GM18502 (cell line): ENCODE measurements around the gene GLE1.
A peak's percentile ranks its signal among the peaks of the same experiment; 100 is the strongest.

Experiments used
- ATAC-seq: cut with Tn5 transposase; IDR thresholded peaks from one replicate; pipeline ENCODE4 v1.9.1; 2021; ENCODE audit warnings: mild to moderate bottlenecking; ENCODE audit not compliant: unreplicated experiment, poor library complexity

The GLE1 gene, protein sequence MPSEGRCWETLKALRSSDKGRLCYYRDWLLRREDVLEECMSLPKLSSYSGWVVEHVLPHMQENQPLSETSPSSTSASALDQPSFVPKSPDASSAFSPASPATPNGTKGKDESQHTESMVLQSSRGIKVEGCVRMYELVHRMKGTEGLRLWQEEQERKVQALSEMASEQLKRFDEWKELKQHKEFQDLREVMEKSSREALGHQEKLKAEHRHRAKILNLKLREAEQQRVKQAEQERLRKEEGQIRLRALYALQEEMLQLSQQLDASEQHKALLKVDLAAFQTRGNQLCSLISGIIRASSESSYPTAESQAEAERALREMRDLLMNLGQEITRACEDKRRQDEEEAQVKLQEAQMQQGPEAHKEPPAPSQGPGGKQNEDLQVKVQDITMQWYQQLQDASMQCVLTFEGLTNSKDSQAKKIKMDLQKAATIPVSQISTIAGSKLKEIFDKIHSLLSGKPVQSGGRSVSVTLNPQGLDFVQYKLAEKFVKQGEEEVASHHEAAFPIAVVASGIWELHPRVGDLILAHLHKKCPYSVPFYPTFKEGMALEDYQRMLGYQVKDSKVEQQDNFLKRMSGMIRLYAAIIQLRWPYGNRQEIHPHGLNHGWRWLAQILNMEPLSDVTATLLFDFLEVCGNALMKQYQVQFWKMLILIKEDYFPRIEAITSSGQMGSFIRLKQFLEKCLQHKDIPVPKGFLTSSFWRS

DNA sequence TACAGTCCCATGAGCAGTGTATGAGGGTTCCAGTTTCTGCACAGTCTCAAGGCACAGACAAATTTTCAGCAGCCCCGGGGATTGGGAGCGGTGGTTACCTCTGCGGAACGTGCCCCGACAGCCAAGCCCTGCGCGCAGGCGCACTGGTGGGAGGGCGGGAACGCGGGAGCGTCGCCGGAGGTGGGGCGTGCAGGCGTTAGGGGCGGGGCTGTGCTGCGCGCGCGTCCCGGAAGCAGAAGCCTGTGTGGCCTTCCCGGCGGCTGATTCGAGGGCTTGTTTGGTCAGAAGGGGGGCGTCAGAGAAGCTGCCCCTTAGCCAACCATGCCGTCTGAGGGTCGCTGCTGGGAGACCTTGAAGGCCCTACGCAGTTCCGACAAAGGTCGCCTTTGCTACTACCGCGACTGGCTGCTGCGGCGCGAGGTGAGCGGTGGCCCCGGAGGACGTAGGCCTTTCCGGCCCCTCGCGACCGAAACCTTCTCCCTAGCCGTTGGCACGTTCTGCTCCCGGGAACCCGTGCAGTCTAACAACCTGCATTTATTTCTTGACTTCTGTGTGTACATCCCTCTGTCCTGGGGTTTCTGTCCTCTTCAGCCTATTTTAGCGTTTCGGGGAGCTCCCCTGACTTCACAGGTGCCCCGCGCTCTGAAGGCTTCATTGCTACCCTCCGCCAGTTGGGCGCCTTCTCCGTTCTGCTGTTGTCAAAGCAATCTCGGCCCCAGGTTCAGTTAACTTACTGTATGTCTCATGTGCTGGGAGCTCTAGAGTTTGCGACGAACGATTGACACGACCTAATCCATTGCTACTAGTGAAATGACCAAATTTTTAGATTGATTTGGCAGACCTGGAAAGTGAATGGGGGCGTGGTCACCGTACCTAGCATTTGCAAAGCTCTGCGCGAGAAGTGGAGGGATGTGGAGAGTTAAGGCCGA, at the start of gene GLE1:
Gene GLE1 (plus strand): TSS at position 235 of the 929 bp plus-strand sequence. CDS start 87 bp downstream, at position 322.
- peak; percentile 89 for ATAC-seq

DNA sequence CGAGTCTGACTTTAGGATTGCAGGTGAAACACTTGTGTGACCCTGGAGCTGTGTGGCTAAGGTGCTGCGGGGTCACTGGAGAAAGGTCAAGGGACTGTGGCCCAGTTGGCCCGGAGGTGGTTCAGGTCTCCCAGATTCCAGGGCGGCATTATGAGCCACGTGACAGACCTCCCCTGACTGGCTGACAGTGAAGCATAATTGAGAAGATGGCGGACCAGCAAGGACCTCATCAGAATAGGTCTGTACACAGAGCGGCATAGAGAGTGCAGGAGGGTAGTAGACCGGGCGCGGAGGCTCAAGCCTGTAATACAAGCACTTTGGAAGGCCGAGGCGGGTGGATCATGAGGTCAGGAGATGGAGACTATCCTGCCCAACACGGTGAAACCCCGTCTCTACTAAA, 49.5 kb upstream of the GLE1 start:
- ATAC-seq, result no peak

DNA sequence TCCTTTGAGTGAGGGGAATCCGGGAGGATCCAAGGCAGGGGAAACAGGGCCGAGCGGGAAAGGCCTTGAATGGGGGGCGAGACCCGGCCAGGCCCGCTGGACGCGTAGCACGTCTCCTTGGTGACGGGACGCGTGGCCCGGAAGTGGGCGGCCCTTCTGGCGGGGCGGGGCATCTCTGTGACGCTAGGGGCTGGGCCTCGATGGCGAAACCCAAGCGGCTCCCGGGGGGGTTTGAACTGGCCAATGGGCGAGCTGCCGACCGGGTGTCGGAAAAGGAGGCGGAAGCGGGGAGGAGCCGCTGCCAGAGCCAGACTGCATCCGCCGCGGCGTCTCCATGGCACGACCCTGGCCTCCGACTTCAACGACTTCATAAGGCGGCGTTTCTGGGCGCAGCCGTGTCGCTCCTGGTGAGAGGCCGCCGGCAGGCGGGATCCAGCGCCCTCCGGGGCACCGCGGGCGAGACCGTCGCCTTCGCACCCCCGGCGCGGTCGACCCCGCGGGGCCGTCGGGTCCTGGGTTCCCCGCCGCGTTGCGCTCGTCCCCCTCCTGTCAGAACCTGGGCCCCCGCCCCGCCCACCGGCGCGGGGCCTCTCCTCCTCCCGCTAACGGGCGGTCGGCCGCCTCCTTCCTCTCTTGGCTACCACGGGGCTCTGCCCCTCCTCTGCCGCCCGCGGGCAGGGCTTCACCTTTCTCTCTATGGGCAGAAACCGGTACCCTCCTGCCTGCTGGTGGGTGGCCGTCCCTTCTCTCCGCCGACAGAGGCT, 48.5 kb upstream of the GLE1 start, which contains the start of gene ODF2:
Gene ODF2 (plus strand): TSS at position 158 of the 764 bp plus-strand sequence. CDS start 86 bp downstream, at position 244.
- peak; percentile 81 for ATAC-seq

DNA sequence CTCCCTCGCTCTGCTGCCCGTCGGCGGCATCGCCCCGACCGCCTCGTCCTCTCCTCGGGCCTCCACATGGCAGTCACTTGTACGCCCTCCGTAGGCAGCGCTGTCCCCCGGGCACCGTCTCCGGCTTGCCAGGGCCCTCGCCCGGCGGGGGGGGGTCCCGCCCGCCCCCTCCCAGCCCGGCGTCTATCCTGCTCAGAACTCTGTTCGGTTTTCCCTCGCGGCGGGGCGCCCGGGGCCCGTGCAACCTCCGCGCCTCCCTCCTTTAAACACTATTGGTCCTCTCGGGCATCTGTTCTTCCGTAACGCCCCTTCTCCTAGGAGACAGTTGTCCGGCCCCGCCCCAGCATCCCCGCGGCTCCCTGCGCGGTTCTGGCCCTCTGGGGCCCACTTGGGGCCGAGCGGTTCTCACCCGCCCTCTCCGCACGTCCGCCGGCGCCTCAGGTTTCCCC, 47.9 kb upstream of the GLE1 start:
- ATAC-seq, result peak; percentile 55

DNA sequence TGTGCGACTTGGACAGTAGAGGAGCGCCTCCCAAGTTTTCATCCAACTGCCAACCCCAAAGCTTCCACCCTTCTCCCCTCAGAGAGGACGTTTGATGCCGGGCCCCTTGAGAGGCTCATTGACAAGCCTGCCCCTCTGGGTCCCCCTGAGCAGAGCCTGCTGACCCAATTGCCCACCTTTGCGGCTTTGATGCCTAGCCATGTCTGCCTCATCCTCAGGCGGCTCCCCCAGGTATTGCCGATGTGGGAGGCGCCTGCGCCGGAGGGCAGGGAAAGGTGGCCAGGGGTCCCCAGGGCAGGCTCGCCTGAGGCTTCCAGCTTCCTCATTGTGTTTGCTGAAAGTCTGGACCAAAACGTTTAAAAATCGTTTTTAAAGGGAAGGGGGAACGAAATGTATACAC, 47.3 kb upstream of the GLE1 start:
- no peak for ATAC-seq

DNA sequence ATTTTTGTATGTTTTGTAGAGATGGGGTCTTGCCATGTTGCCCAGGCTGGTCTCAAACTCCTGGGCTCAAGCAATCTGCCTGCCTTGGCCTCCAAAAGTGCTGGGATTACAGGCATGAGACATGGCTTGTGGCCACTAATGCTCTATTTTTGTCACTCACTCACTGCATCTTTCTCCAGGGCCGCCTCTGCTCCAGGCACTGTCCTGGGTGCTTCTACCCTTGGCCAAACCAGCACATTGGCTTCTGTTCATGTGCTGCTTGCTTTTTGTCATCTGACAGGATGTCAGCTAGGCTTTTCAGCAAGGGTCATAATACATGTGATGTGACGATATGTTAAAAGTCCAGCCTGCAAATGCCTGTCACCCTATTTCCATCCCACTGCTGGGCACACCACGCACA, 45.5 kb upstream of the GLE1 start:
- no peak for ATAC-seq

DNA sequence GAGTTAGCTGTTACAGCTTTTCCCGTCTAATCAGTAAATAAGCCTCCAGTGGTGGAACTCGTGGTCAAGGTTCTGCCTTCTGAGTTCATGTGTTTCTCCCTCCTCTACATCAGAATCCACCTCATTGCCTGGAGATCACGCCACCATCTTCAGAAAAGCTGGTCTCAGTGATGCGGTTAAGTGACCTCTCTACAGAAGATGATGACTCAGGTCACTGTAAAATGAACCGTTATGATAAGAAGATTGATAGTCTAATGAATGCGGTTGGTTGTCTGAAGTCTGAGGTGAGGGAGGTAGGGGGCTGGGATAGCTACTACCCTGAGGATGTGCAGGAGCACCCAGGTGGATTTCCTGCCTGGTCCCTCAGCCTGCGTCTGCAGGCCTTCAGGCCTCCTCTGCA, 35.4 kb upstream of the GLE1 start:
- ATAC-seq, result no peak

DNA sequence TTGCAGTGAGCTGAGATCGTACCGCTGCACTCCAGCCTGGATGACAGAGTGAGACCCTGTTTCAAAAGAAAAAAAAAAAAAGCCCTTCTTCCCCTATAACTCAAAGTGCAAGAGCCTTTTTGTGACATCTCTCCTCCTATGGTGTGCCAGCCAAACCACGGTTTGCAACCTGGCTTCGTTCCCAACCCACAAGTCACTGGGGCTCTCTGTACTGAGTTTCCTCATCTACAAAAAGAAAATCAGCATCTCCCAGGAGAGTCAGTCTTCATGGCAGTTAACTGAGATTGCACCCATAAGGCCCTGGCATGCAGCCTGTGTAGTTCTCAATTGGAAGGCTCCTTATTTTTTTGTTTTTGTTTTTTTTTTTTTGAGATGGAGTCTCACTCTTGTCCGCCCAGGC, 34.0 kb upstream of the GLE1 start:
- no peak for ATAC-seq

DNA sequence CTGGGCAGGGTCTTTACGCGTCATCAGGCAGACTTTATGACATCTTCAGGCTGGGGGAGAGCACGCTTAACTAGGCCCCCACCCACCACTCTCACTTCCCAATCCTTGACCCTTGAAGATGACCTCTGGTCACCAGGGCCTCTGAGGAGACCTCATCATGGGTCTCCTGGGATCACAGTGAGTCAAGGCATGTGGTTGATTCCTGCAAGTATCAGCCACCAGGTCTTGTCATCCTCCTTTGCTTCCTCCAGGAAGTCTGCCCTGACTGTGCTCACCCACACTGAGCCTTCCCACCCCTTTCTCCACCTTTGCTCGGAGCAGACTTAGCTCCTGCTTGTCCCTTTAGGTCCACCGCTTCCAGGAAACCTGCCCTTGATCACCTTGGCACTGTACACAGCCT, 31.4 kb upstream of the GLE1 start:
- no peak for ATAC-seq

DNA sequence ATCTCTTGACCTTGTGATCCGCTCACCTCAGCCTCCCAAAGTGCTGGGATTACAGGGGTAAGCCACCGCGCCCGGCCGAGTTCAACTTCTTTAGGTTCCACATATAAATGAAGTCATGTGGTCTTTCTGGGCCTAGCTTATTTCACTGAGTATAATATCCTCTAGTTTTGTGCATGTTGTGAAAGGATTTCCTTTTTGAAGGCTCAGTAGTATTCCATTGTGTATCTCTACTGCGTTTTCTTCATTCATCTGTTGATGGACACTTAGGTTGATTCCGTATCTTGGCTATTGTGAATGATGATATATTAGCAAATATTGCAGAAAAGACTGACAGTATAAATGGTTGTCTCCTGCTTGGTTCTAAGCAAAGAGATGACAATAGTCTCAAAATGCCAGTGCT, 28.7 kb upstream of the GLE1 start:
- ATAC-seq, result no peak

DNA sequence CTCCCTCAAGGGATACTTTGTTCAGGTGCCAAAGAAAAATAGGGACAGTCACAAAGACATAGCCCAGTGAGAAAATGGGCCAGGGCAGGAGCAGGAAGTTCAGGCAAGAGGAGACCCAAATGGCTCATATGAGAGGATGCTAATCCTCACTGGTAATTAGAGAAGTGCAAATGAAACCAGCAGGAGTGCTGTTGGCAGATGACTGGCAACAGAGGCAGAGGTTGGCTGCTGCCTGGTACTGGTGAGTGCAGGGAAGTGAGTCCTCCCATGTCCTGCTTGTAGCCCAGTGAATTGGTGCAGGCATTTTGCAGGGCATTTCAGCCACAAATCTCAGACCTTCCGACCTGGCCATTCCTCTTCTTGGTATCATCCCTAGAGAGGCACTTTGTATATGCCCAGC, 25.3 kb upstream of the GLE1 start:
- no peak for ATAC-seq

DNA sequence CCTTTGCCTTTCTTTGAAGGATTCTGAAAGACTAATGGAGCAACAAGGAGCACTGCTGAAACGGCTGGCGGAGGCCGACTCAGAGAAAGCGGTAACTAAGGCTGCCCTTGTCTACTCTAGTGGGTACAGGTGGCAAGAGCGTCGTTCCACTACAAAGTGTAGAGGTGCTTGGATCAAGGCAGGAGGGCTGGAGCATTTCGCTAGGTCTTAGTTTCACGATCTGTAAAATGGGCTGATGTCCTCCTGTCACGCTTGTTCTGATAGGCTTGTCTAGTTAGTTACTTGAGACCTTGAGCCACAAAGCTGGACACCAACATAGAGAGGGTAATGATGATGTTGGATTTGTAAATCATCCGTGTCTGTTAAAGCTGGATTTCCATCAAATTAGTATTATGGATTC, 23.0 kb upstream of the GLE1 start:
- ATAC-seq, result no peak

DNA sequence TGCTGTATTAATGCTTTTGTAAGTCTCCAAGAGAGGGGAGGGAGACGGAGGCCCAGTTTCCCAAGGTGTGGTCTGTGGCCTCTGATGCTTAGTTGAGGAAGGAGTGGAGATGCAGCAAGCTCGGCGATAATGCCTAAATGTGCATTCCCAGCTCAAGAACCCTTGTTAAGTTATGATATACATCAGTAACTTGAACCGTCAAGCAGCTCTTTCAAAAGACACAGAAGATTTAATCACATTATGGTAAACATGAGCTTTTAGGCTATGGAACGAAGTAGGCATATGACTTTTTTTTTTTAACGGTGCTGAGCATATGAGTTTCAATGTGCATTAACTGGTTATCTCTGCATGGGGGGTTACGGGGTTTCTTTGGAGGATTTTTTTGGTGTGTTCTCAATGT, 22.3 kb upstream of the GLE1 start:
- ATAC-seq, result no peak

DNA sequence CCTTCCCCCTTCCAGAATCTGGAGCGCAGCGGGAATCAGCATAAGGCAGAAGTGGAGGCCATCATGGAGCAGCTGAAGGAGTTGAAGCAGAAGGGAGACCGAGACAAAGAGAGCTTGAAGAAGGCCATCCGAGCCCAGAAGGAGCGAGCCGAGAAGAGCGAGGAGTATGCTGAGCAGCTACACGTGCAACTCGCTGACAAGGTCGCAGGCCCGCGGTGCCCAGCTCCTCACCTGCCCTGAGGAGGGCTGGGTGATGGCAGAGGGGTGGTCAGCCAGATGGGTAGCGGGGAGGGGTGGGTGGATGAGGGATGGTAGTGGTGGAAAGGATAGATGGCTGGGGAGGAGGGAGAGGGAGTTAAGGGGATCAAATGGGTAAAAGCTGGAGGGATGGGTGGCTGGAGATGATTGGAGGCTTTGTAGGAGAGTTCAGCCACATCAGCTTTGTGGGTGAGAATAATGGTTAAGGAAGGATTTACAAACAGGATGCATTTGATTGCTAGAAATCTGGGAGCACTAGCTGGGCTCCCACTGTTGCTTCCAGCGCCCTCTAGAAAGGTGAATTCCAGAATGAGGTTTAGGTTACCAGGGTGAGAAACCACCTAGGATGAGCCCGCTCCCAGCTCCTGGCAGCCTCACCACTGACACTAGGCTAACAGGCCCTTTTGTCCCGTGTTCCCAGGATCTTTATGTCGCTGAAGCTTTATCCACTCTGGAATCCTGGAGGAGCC, 19.7 kb upstream of the GLE1 start:
- no peak for ATAC-seq

DNA sequence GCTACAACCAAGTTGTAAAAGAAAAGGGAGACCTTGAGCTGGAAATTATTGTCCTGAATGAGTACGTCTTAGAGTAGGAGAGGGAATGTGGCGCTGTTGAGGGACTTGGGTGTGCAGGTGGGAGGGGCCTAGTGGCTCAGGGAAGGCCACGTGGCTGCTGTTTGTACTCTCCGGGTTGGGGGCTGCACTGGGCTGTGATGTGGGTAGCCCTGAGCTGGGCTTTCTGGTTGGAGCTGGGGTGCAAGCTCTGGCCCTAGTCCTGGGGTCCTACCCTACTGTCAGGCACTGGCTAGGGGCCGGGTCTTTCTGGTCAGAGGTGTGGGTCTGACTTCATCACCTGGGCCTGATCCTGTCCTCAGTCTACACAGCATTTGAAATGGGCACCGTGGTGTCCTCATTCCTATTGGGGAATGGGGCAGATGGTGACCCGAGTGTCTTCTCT, 19.1 kb upstream of the GLE1 start:
- no peak for ATAC-seq

DNA sequence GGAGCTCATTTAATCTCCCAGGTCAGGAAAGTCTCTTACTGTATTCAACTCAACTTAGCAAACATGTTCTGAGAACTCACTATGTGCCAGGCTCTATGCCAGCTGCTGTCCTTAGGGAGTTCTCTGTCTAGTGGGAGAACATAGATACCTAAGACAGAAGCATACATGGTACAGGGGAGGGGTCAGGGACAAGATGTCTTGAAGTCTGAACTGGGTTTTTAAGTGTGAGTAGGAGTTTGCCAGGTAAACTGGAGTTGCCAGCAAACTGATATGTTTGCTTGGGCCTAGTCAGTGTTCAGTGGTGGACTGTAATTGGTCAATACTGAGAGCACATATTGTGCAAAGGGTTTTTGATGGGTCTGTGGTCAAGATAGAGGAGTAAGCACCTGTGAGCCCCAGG, 18.3 kb upstream of the GLE1 start:
- ATAC-seq, result no peak

DNA sequence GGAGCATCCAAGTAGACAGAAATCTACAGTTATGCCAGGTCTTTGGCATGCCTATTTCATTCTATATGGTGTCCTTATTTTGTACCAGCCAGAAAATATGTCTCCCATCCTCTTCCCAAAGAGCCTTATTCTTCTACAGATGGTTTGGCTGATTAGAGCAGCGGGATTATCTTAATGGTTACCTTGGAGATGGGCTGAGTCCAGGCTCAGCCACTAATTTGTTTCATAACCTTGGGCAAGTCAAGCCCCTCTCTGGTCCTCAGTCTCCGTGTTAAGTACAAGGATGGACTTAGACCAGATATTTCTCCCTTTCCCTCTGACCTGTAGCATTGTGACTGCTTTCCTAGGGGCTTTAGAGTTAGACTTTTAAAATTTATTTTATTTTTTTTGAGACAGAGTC, 11.1 kb upstream of the GLE1 start:
- ATAC-seq, result no peak

DNA sequence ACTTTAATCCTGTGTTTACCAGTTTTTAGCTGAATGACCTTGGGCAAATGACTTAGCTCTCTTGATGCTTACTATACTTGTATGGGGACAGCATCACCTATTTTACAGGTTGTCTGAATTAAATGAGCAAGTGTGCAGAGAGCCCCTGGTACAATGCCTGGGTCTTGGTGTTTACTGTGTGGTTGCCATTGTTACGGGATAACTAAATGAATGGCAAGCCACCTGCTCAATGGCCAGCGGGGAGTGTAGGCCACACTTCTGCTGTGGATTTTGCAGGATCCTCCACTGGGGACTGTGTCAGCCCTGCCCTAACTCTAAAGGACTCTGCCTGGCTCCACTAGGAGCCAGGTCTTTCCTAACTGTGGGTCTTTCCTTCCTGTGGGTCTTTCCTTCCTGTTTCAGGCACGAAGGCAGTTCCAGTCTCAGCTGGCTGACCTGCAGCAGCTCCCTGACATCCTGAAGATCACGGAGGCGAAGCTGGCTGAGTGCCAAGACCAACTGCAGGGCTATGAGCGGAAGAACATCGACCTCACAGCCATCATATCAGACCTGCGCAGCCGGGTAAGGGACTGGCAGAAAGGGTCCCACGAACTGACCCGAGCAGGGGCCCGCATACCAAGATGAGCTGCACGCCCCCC, 10.3 kb upstream of the GLE1 start:
- ATAC-seq, result no peak

DNA sequence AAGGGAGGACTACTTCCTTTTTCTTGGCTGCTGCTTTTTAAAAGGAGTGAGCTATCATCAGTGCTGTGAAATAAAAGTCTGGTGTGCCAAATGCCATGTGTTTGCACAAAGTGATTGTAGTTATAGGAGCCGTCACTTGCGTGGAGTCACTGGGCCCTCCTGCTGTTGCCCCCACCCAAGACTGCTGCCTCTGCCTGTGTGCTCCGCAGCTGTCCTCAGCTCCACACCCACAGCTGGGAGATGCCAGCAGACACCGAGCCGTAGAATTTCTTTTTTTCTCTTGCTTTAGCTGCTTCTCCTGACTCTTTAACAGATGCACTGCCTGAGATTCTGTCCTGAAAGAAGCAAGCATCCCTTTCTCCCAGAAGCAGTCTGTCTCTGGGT, 9.8 kb upstream of the GLE1 start:
- no peak for ATAC-seq
